Smooth muscle cell (in vitro differentiated cells): Measurements from ENCODE around the gene AR. TPM values are rescaled to one million over a fixed set of nuclear protein-coding genes. Genes with fewer than 3 reads are reported as not detected.

Source experiments
- DNase-seq: peaks from one replicate; lab custom pipeline; 2025; ENCODE audit not compliant: unreplicated experiment; lab: John Stamatoyannopoulos, UW
- H2AFZ ChIP-seq: fragments of 200-600 bp; sonication (generic); 2 replicates; pipeline ENCODE4 v1.6.0; 2016; ENCODE audit warnings: antibody characterized with exemption, low read depth, mild to moderate bottlenecking
- H3F3A ChIP-seq: fragments of 200-600 bp; sonication (generic); 2 replicates; pipeline ENCODE4 v1.6.0; 2017; ENCODE audit warnings: antibody characterized with exemption, low read depth
- H3K27ac ChIP-seq: fragments of 200-600 bp; sonication (generic); 2 replicates; pipeline ENCODE4 v1.5.1; 2016; ENCODE audit warnings: low read depth, mild to moderate bottlenecking
- H3K27me3 ChIP-seq: fragments of 200-600 bp; sonication (generic); 2 replicates; pipeline ENCODE4 v1.6.1; 2016; ENCODE audit warnings: low read depth, mild to moderate bottlenecking
- H3K36me3 ChIP-seq: fragments of 200-600 bp; sonication (generic); 2 replicates; pipeline ENCODE4 v1.5.1; 2016; ENCODE audit warnings: low read depth
- H3K4me1 ChIP-seq: fragments of 200-600 bp; sonication (generic); 2 replicates; pipeline ENCODE4 v1.5.1; 2016; ENCODE audit warnings: low read depth
- H3K4me2 ChIP-seq: fragments of 200-600 bp; sonication (generic); 2 replicates; pipeline ENCODE4 v1.6.0; 2016; ENCODE audit warnings: mild to moderate bottlenecking
- H3K4me3 ChIP-seq: fragments of 200-600 bp; sonication (generic); 2 replicates; pipeline ENCODE4 v1.5.1; 2016; ENCODE audit warnings: mild to moderate bottlenecking
- H3K79me2 ChIP-seq: fragments of 200-600 bp; sonication (generic); 2 replicates; pipeline ENCODE4 v1.6.0; 2016; ENCODE audit warnings: low read depth, mild to moderate bottlenecking
- H3K9ac ChIP-seq: fragments of 200-600 bp; sonication (generic); 2 replicates; pipeline ENCODE4 v1.6.0; 2016; ENCODE audit warnings: low read depth
- H3K9me3 ChIP-seq: fragments of 200-600 bp; sonication (generic); replicated peaks from 2 replicates; pipeline ENCODE4 v1.5.1; 2016; ENCODE audit warnings: low read depth
- H4K20me1 ChIP-seq: fragments of 200-600 bp; sonication (generic); 2 replicates; pipeline ENCODE4 v1.6.0; 2016; ENCODE audit warnings: low read depth
- WGBS: methylation state at CpG from one replicate; pipeline ENCODE4 v1.1.7; 2016; ENCODE audit warnings: low lambda C conversion rate; 5-methylcytosine and 5-hydroxymethylcytosine counted together
- polyA plus RNA-seq: library from polyadenylated mRNA; unstranded; fragments of >200 nt; fragmentation: Nextera tagmentation; extraction: Ambion mirVana; gene quantifications from 2 replicates; pipeline ENCODE4 v1.2.1, GENCODE V29; 2016
- total RNA-seq: library from RNA; depleted of rRNA; stranded (reverse); fragments of >200 nt; gene quantifications from 2 replicates; pipeline ENCODE4 v1.2.3, GENCODE V29; 2014
- TF ChIP-seq, protein P1 (sequence below): fragments of 200-600 bp; sonication (generic); IDR thresholded peaks from 2 replicates; pipeline ENCODE4 v1.5.1; 2017; ENCODE audit warnings: borderline replicate concordance, mild to moderate bottlenecking, antibody characterized with exemption; ENCODE audit not compliant: insufficient read depth, poor library complexity, severe bottlenecking

AR gene
- total and polyA plus RNA-seq, 2 experiments from 2014 or later: 0.72 to 2.4 TPM

DNA sequence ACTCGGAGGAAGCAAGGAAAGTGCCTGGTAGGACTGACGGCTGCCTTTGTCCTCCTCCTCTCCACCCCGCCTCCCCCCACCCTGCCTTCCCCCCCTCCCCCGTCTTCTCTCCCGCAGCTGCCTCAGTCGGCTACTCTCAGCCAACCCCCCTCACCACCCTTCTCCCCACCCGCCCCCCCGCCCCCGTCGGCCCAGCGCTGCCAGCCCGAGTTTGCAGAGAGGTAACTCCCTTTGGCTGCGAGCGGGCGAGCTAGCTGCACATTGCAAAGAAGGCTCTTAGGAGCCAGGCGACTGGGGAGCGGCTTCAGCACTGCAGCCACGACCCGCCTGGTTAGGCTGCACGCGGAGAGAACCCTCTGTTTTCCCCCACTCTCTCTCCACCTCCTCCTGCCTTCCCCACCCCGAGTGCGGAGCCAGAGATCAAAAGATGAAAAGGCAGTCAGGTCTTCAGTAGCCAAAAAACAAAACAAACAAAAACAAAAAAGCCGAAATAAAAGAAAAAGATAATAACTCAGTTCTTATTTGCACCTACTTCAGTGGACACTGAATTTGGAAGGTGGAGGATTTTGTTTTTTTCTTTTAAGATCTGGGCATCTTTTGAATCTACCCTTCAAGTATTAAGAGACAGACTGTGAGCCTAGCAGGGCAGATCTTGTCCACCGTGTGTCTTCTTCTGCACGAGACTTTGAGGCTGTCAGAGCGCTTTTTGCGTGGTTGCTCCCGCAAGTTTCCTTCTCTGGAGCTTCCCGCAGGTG is 637 bp downstream of the AR start:
- H3K9me3 ChIP-seq: no peaks in the 10 kb centered on the region
- DNase-seq: no peak
- H3K4me3 ChIP-seq: peak overlapping the region; percentile 50
- TF ChIP-seq, protein P1, sequence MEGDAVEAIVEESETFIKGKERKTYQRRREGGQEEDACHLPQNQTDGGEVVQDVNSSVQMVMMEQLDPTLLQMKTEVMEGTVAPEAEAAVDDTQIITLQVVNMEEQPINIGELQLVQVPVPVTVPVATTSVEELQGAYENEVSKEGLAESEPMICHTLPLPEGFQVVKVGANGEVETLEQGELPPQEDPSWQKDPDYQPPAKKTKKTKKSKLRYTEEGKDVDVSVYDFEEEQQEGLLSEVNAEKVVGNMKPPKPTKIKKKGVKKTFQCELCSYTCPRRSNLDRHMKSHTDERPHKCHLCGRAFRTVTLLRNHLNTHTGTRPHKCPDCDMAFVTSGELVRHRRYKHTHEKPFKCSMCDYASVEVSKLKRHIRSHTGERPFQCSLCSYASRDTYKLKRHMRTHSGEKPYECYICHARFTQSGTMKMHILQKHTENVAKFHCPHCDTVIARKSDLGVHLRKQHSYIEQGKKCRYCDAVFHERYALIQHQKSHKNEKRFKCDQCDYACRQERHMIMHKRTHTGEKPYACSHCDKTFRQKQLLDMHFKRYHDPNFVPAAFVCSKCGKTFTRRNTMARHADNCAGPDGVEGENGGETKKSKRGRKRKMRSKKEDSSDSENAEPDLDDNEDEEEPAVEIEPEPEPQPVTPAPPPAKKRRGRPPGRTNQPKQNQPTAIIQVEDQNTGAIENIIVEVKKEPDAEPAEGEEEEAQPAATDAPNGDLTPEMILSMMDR: no peak
- no peaks in the 10 kb centered on the region for H3K4me1 ChIP-seq
- no peak overlapping the region for H3K9ac ChIP-seq
- no peaks in the 10 kb centered on the region for H3F3A ChIP-seq
- H3K27ac ChIP-seq: no peak overlapping the region
- H2AFZ ChIP-seq: peak overlapping the region; percentile 50
- no peaks in the 10 kb centered on the region for H3K36me3 ChIP-seq
- H3K79me2 ChIP-seq: no peaks in the 10 kb centered on the region
- no peaks in the 10 kb centered on the region for H4K20me1 ChIP-seq
- H3K4me2 ChIP-seq: peak overlapping the region; percentile 84
- peaks cover 4% of the 10 kb centered on the region for H3K27me3 ChIP-seq
- WGBS: 47% methylated on average over 18 of the region's 30 CpGs

- 45% methylated on average over 35 of the region's 35 CpGs for WGBS
- Histone ChIP-seq H3K9me3 (no peaks in the 10 kb centered on the region), H3K27ac (no peak overlapping the region), H3K4me1 (no peaks in the 10 kb centered on the region), H3K9ac (no peak overlapping the region), H4K20me1 (no peaks in the 10 kb centered on the region), H3K4me2 (peak overlapping the region; percentile 84), H3K4me3 (peak overlapping the region; percentile 50), H3K36me3 (no peaks in the 10 kb centered on the region), H3K27me3 (peaks cover 4% of the 10 kb centered on the region), H3F3A (no peaks in the 10 kb centered on the region), H2AFZ (peak overlapping the region; percentile 58), H3K79me2 (no peaks in the 10 kb centered on the region)
- TF ChIP-seq, protein P1: no peak
- DNase-seq: peak; percentile 5
Observed at GRCh38 chrX:67545036-67545821, 1.4 kb downstream of the AR start.

GRCh38 chrX:67545893-67546495 is 2.2 kb downstream of the AR start:
- no peaks in the 10 kb centered on the region for H3K36me3 ChIP-seq
- 36% methylated on average over 34 of the region's 41 CpGs for WGBS

More at GRCh38 chrX:67545893-67546495, 2.2 kb downstream of the AR start:
- Histone ChIP-seq H3K4me1 (no peaks in the 10 kb centered on the region), H2AFZ (peak overlapping the region; percentile 58), H3K9me3 (no peaks in the 10 kb centered on the region), H4K20me1 (no peaks in the 10 kb centered on the region), H3F3A (no peaks in the 10 kb centered on the region), H3K79me2 (no peaks in the 10 kb centered on the region), H3K4me2 (peak overlapping the region; percentile 84), H3K4me3 (peak overlapping the region; percentile 50), H3K27me3 (peaks cover 4% of the 10 kb centered on the region), H3K9ac (no peak overlapping the region), H3K27ac (no peak overlapping the region)
- DNase-seq: no peak
- TF ChIP-seq, protein P1: no peak
